Measurements from ENCODE around the gene CD40LG. TPM values are rescaled to one million over a fixed set of nuclear protein-coding genes. Genes with fewer than 3 reads are reported as not detected.

The CD40LG gene
- total RNA-seq, 1 donor from 2014 or later, result not detected

DNA sequence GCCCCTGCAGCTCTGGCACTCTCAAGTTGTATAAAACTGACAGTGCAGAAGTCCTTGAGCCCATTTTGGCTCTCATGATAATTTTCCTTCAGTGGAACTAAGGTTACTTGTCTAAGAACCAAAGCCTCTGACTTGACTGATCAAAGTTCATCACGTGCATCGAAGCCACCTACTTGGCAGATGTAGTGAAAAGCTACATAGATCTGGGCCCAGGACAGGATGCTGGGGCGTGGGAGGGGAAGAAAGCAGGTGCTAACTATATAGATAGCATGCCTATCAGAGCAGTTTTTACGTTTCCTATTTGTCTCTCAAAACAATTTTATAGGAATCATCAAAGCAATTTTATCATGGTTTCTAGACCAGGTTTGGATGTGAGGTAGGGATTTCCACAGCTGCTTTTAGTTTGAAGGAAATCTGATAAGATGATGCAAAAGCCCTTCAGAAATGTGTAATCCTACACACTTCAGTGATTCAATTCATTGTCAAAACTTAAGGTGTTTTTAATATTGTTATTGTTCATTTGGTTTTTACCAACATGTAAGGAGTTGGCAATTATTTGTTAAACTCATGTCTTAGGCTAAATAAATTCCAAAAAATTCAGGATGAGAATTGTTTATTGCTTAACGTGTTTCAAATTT lies 1.2 kb upstream of the CD40LG start:
- Mint-ChIP-seq H3K4me3 (ENCODE audit: unreplicated experiment) (no peak overlapping the region), H3K27me3 (ENCODE audit: low read depth) (peaks cover 5% of the 10 kb centered on the region), H3K36me3 (ENCODE audit: low read depth) (no peaks in the 10 kb centered on the region), H3K9me3 (ENCODE audit: low read depth) (peaks cover 27% of the 10 kb centered on the region), H3K27ac (ENCODE audit: unreplicated experiment) (no peak overlapping the region), H3K4me1 (ENCODE audit: low read depth) (no peaks in the 10 kb centered on the region)
- DNase-seq (ENCODE audit: low spot score), result no peak
- no peak for TF ChIP-seq CTCF (IDR thresholded peaks at IDR 0.05)

GRCh38 chrX:136650811-136651210 lies 2.9 kb downstream of the CD40LG start:
- Mint-ChIP-seq H3K36me3 (ENCODE audit: low read depth) (no peaks in the 10 kb centered on the region), H3K9me3 (ENCODE audit: low read depth) (peaks cover 29% of the 10 kb centered on the region), H3K27ac (ENCODE audit: unreplicated experiment) (no peak overlapping the region), H3K27me3 (ENCODE audit: low read depth) (no peaks in the 10 kb centered on the region), H3K4me1 (ENCODE audit: low read depth) (no peaks in the 10 kb centered on the region), H3K4me3 (ENCODE audit: unreplicated experiment) (no peak overlapping the region)
- DNase-seq (ENCODE audit: low spot score), result no peak
- TF ChIP-seq CTCF (IDR thresholded peaks at IDR 0.05), result no peak

GRCh38 chrX:136652822-136653723 lies 5.1 kb downstream of the CD40LG start:
- Mint-ChIP-seq H3K27me3 (ENCODE audit: low read depth) (no peaks in the 10 kb centered on the region), H3K9me3 (ENCODE audit: low read depth) (peaks cover 17% of the 10 kb centered on the region), H3K27ac (ENCODE audit: unreplicated experiment) (no peak overlapping the region), H3K4me1 (ENCODE audit: low read depth) (no peaks in the 10 kb centered on the region), H3K36me3 (ENCODE audit: low read depth) (no peaks in the 10 kb centered on the region), H3K4me3 (ENCODE audit: unreplicated experiment) (no peak overlapping the region)
- TF ChIP-seq CTCF (IDR thresholded peaks at IDR 0.05), result no peak
- no peak for DNase-seq (ENCODE audit: low spot score)

- no peak for TF ChIP-seq CTCF (IDR thresholded peaks at IDR 0.05)
- no peaks in the 10 kb centered on the region for H3K4me1 Mint-ChIP-seq (ENCODE audit: low read depth)
Measured at GRCh38 chrX:136656361-136656964, 8.5 kb downstream of the CD40LG start.

GRCh38 chrX:136658151-136658550 lies 10.2 kb downstream of the CD40LG start:
- TF ChIP-seq CTCF (IDR thresholded peaks at IDR 0.05), result no peak
- Mint-ChIP-seq H3K9me3 (ENCODE audit: low read depth) (peaks cover 11% of the 10 kb centered on the region), H3K4me3 (ENCODE audit: unreplicated experiment) (no peak overlapping the region), H3K27me3 (ENCODE audit: low read depth) (no peaks in the 10 kb centered on the region), H3K27ac (ENCODE audit: unreplicated experiment) (no peak overlapping the region), H3K36me3 (ENCODE audit: low read depth) (no peaks in the 10 kb centered on the region), H3K4me1 (ENCODE audit: low read depth) (no peaks in the 10 kb centered on the region)
- DNase-seq (ENCODE audit: low spot score), result no peak

More at GRCh38 chrX:136656361-136656964, 8.5 kb downstream of the CD40LG start:
- Mint-ChIP-seq H3K4me3 (ENCODE audit: unreplicated experiment) (no peak overlapping the region), H3K36me3 (ENCODE audit: low read depth) (no peaks in the 10 kb centered on the region), H3K27me3 (ENCODE audit: low read depth) (no peaks in the 10 kb centered on the region), H3K27ac (ENCODE audit: unreplicated experiment) (no peak overlapping the region), H3K9me3 (ENCODE audit: low read depth) (peaks cover 17% of the 10 kb centered on the region)
- DNase-seq (ENCODE audit: low spot score), result no peak
